H1 (cell line): ENCODE measurements around the gene AHNAK2. TPM values are rescaled to one million over a fixed set of nuclear protein-coding genes. Genes with fewer than 3 reads are reported as not detected.

Experiments
- CTCF ChIA-PET: fragments of 300-600 bp; sonication (Branson Sonifier 250); formaldehyde crosslinking; loops from one replicate; lab custom pipeline; 2021; ENCODE audit not compliant: partially characterized antibody; lab: Charles Lee
- POLR2A ChIA-PET: fragments of 300-600 bp; sonication (Branson Sonifier 250); formaldehyde crosslinking; loops from one replicate; lab custom pipeline; 2021; ENCODE audit warnings: inconsistent platforms; ENCODE audit not compliant: partially characterized antibody; lab: Charles Lee
- DNase-seq, 2 experiments: peaks; one replicate each; pipeline versions ENCODE4 v3.0.0 to v3.0.0-alpha.2; 2010 to 2022; ENCODE audit warnings: low spot score in 2 of 2, low read depth in 1 of 2, mixed read lengths in 1 of 2
- FAIRE-seq: peaks from 2 replicates; lab custom pipeline; 2011; peaks lifted over from hg19 to GRCh38; lab: Jason Lieb, UNC
- H2AFZ ChIP-seq: 2 replicates; pipeline ENCODE4 v1.8.1; 2012; ENCODE audit warnings: low read length, inconsistent platforms
- H2AK5ac ChIP-seq: 2 replicates; pipeline ENCODE4 v1.6.1; 2013; ENCODE audit warnings: low read depth, low read length
- H2BK120ac ChIP-seq: replicated peaks from 2 replicates; pipeline ENCODE3; 2013; ENCODE audit warnings: low read depth, low read length, inconsistent platforms
- H2BK12ac ChIP-seq: 2 replicates; pipeline ENCODE4 v1.6.1; 2013; ENCODE audit warnings: low read depth, low read length
- H2BK15ac ChIP-seq: 2 replicates; pipeline ENCODE4 v1.6.1; 2013; ENCODE audit warnings: low read length
- H2BK20ac ChIP-seq: 2 replicates; pipeline ENCODE4 v1.6.1; 2013; ENCODE audit warnings: low read length
- H2BK5ac ChIP-seq: 2 replicates; pipeline ENCODE4 v1.6.1; 2013; ENCODE audit warnings: low read depth, low read length
- H3K14ac ChIP-seq: 2 replicates; pipeline ENCODE4 v1.6.1; 2013; ENCODE audit warnings: inconsistent platforms; ENCODE audit not compliant: insufficient read length
- H3K18ac ChIP-seq: 2 replicates; pipeline ENCODE4 v1.6.1; 2013; ENCODE audit warnings: low read length; ENCODE audit errors: extremely low read depth
- H3K23ac ChIP-seq: 2 replicates; pipeline ENCODE4 v1.6.1; 2013; ENCODE audit warnings: inconsistent platforms; ENCODE audit not compliant: insufficient read length
- H3K23me2 ChIP-seq: 2 replicates; pipeline ENCODE4 v1.6.1; 2013; ENCODE audit warnings: low read depth, low read length
- H3K27ac ChIP-seq: 2 replicates; pipeline ENCODE4 v1.6.1; 2011; ENCODE audit warnings: low read depth, low read length, inconsistent platforms
- H3K27me3 ChIP-seq, 4 experiments: replicated peaks in 1 of 4; 1 replicate in 1 of 4; 2 replicates in 3 of 4; pipeline versions ENCODE4 v1.6.1 to v1.8.1; 2011 to 2013; ENCODE audit warnings: low read length in 3 of 4, mild to moderate bottlenecking in 3 of 4, inconsistent platforms in 2 of 4, mixed read lengths in 2 of 4, moderate library complexity in 1 of 4; ENCODE audit not compliant: control insufficient read depth in 3 of 4, insufficient read depth in 3 of 4; ENCODE audit errors: extremely low read depth in 1 of 4
- H3K36me3 ChIP-seq, 4 experiments: 2 replicates each; pipeline versions ENCODE4 v1.6.1 to v1.8.1; 2011 to 2013; ENCODE audit warnings: mild to moderate bottlenecking in 4 of 4, low read length in 3 of 4, moderate library complexity in 2 of 4, control low read depth in 1 of 4, inconsistent platforms in 1 of 4; ENCODE audit not compliant: insufficient read depth in 4 of 4, control insufficient read depth in 2 of 4
- H3K4ac ChIP-seq: replicated peaks from 2 replicates; pipeline ENCODE3; 2013; ENCODE audit warnings: low read length, low read depth, mixed read lengths, inconsistent platforms; ENCODE audit not compliant: insufficient read length
- H3K4me1 ChIP-seq, 4 experiments: replicated peaks in 1 of 4; 1 replicate in 1 of 4; 2 replicates in 3 of 4; pipeline versions ENCODE4 v1.6.1 to v1.8.1; 2011 to 2013; ENCODE audit warnings: low read length in 3 of 4, inconsistent platforms in 2 of 4, mixed read lengths in 1 of 4; ENCODE audit not compliant: insufficient read depth in 4 of 4, control insufficient read depth in 3 of 4
- H3K4me2 ChIP-seq, 2 experiments: 2 replicates each; pipeline versions ENCODE4 v1.6.1 to v1.8.1; 2011 to 2013; ENCODE audit warnings: low read depth in 2 of 2, low read length in 2 of 2, control low read depth in 1 of 2, inconsistent platforms in 1 of 2, mild to moderate bottlenecking in 1 of 2; ENCODE audit not compliant: insufficient read depth in 1 of 2
- H3K4me3 ChIP-seq, 4 experiments: fragments of 200-600, 300-600 bp in 1 of 4; sonication (generic), shearing (Covaris generic), sonication (Bioruptor Twin) in 1 of 4; 2 replicates each; pipeline versions ENCODE4 v1.5.1 to v1.8.1; 2011 to 2016; ENCODE audit warnings: low read length in 4 of 4, low read depth in 3 of 4, control low read depth in 2 of 4, inconsistent platforms in 2 of 4, mild to moderate bottlenecking in 2 of 4, mixed read lengths in 1 of 4, moderate library complexity in 1 of 4; ENCODE audit not compliant: insufficient read depth in 2 of 4; ENCODE audit errors: extremely low read depth in 1 of 4
- H3K56ac ChIP-seq: replicated peaks from 2 replicates; pipeline ENCODE3; 2013; ENCODE audit warnings: low read depth, mild to moderate bottlenecking, mixed read lengths, low read length, inconsistent platforms; ENCODE audit not compliant: insufficient read length
- H3K79me1 ChIP-seq: 2 replicates; pipeline ENCODE4 v1.6.1; 2013; ENCODE audit warnings: low read depth, low read length, control low read depth
- H3K79me2 ChIP-seq, 2 experiments: 2 replicates each; pipeline versions ENCODE4 v1.6.1 to v1.8.1; 2012 to 2013; ENCODE audit warnings: low read length in 2 of 2, mild to moderate bottlenecking in 2 of 2, inconsistent platforms in 1 of 2; ENCODE audit not compliant: insufficient read depth in 2 of 2, control insufficient read depth in 1 of 2
- H3K9ac ChIP-seq, 4 experiments: replicated peaks in 1 of 4; 1 replicate in 1 of 4; 2 replicates in 3 of 4; pipeline versions ENCODE4 v1.6.1 to v1.8.1; 2011 to 2013; ENCODE audit warnings: low read depth in 3 of 4, low read length in 3 of 4, control low read depth in 2 of 4, mild to moderate bottlenecking in 2 of 4, moderate library complexity in 2 of 4, inconsistent platforms in 1 of 4; ENCODE audit errors: extremely low read depth in 1 of 4
- H3K9me3 ChIP-seq, 2 experiments: 2 replicates each; pipeline versions ENCODE4 v1.6.1 to v1.8.1; 2012 to 2013; ENCODE audit warnings: mild to moderate bottlenecking in 2 of 2, moderate library complexity in 2 of 2, control low read depth in 1 of 2, inconsistent platforms in 1 of 2, low read depth in 1 of 2, low read length in 1 of 2, mixed read lengths in 1 of 2; ENCODE audit not compliant: insufficient read depth in 2 of 2
- H4K20me1 ChIP-seq, 2 experiments: replicated peaks in 1 of 2; 2 replicates each; pipeline versions ENCODE3 to v1.8.1; 2011 to 2013; ENCODE audit warnings: inconsistent platforms in 2 of 2, low read length in 2 of 2, mild to moderate bottlenecking in 1 of 2; ENCODE audit not compliant: insufficient read depth in 2 of 2, control insufficient read depth in 1 of 2
- H4K5ac ChIP-seq: 2 replicates; pipeline ENCODE4 v1.6.1; 2013; ENCODE audit warnings: low read length, low read depth, mixed read lengths, inconsistent platforms; ENCODE audit not compliant: insufficient read length
- H4K8ac ChIP-seq: 2 replicates; pipeline ENCODE4 v1.8.0; 2013; ENCODE audit warnings: mild to moderate bottlenecking, moderate library complexity, low read length, inconsistent platforms; ENCODE audit not compliant: insufficient read depth; ENCODE audit errors: extremely low read depth
- H4K91ac ChIP-seq: replicated peaks from 2 replicates; pipeline ENCODE3; 2013; ENCODE audit warnings: low read length, mixed read lengths, inconsistent platforms; ENCODE audit not compliant: insufficient read length
- ATF3 ChIP-seq: IDR thresholded peaks from 2 replicates; pipeline ENCODE4 v1.6.1; 2011; ENCODE audit warnings: low read depth, mild to moderate bottlenecking, low read length; ENCODE audit not compliant: insufficient read depth
- CBX5 ChIP-seq: fragments of 300-800, 300-1000 bp; sonication (generic); IDR thresholded peaks from 2 replicates; pipeline ENCODE4 v1.7.1; 2016; ENCODE audit warnings: antibody characterized with exemption, low read length, low read depth
- CHD1 ChIP-seq: IDR thresholded peaks from 2 replicates; pipeline ENCODE4 v1.6.1; 2012; ENCODE audit warnings: low read depth, low read length, improper control_type of control experiment
- GTF2F1 ChIP-seq: IDR thresholded peaks from 2 replicates; pipeline ENCODE4 v1.6.1; 2012; ENCODE audit warnings: low read depth, low read length, improper control_type of control experiment, borderline replicate concordance
- MAFK ChIP-seq: IDR thresholded peaks from 2 replicates; pipeline ENCODE4 v1.6.1; 2012; ENCODE audit warnings: low read depth, mild to moderate bottlenecking, improper control_type of control experiment, low read length
- NANOG ChIP-seq: IDR thresholded peaks from 2 replicates; pipeline ENCODE4 v1.6.1; 2011; ENCODE audit warnings: low read length, low read depth, mild to moderate bottlenecking, inconsistent platforms; ENCODE audit not compliant: insufficient read depth, poor library complexity, severe bottlenecking
- RAD21 ChIP-seq, 2 experiments: IDR thresholded peaks in 1 of 2; conservative IDR thresholded peaks in 1 of 2; 2 replicates each; pipeline ENCODE4 v1.6.1; 2011; ENCODE audit warnings: low read depth in 2 of 2, low read length in 2 of 2, improper control_type of control experiment in 1 of 2, inconsistent platforms in 1 of 2, mild to moderate bottlenecking in 1 of 2, moderate library complexity in 1 of 2
- RNF2 ChIP-seq: fragments of 200-900, 300-1000 bp; sonication (generic); IDR thresholded peaks from 2 replicates; pipeline ENCODE4 v1.7.1; 2016; ENCODE audit warnings: borderline replicate concordance, low read depth, mild to moderate bottlenecking, antibody characterized with exemption, low read length; ENCODE audit not compliant: poor library complexity, severe bottlenecking; ENCODE audit errors: missing control alignments
- RXRA ChIP-seq: IDR thresholded peaks from 2 replicates; pipeline ENCODE4 v1.6.1; 2011; ENCODE audit warnings: low read depth, mild to moderate bottlenecking, low read length, moderate library complexity; ENCODE audit not compliant: insufficient read depth
- SAP30 ChIP-seq: fragments of 300-600 bp; sonication (generic); IDR thresholded peaks from 2 replicates; pipeline ENCODE4 v1.7.1; 2012; ENCODE audit warnings: low read length, moderate library complexity, mild to moderate bottlenecking, inconsistent platforms; ENCODE audit not compliant: insufficient read depth, insufficient replicate concordance
- SUZ12 ChIP-seq: fragments of 200-600 bp; sonication (generic); IDR thresholded peaks from 2 replicates; pipeline ENCODE4 v1.6.1; 2012; ENCODE audit warnings: mild to moderate bottlenecking, inconsistent platforms, low read length, moderate library complexity, mixed read lengths
- WGBS, 2 experiments: shearing (Covaris generic) in 1 of 2; methylation state at CpG; one replicate each; pipeline versions ENCODE4 v1.1.6 to v1.1.7; 2013 to 2015; ENCODE audit warnings: low lambda C conversion rate in 2 of 2, mixed read lengths in 2 of 2, inconsistent platforms in 1 of 2, low coverage in 1 of 2, missing lambda C conversion rate in 1 of 2; ENCODE audit not compliant: insufficient replicate concordance in 2 of 2, insufficient coverage in 1 of 2, insufficient read length in 1 of 2; ENCODE audit errors: extremely low coverage in 1 of 2, missing lambda C conversion rate in 1 of 2; 5-methylcytosine and 5-hydroxymethylcytosine counted together
- polyA plus RNA-seq, 7 experiments: library from polyadenylated mRNA; depleted of rRNA in 3 of 7; stranded (reverse) in 5 of 7; unstranded in 2 of 7; fragments of >200 nt in 5 of 7; fragments of 200-250 nt in 2 of 7; gene quantifications; 1 replicate in 5 of 7; 2 replicates in 1 of 7; 4 replicates in 1 of 7; pipeline versions ENCODE4 v1.2.1 to v1.2.3, GENCODE V29; 2011 to 2013; ENCODE audit warnings: missing spikeins in 2 of 7, mixed read lengths in 2 of 7
- total RNA-seq: library from RNA; stranded (reverse); fragmentation: NEBNext Ultra II Directional; extraction: Animal tissue kit (Norgen Biotek cat#: 25700); gene quantifications from 2 replicates; pipeline ENCODE4 v1.2.1, GENCODE V29; 2021

Gene AHNAK2
- total and polyA plus RNA-seq, 2 of the 8 experiments (the other 6 are each of a cell fraction or from before 2014, with no cell fraction given), result 0.95 to 2.0 TPM

DNA sequence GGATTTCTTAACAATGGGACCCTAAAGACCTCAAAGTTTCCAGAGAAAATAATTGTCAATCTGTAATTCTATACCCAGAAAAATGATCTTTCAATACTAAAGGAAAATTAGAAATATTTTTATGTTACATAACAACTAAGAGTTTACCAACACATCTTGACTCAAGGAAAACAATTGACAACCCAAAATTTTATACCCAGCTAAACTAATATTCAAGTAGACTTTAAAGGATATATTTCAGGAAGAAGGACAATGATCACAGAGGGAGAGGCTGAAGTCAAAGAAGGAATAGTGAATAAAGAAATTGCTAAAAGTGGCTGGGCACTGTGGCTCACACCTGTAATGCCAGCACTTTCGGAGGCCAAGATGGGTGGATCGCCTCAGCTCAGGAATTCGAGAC is 66.1 kb downstream of the AHNAK2 start:
- ChIA-PET POLR2A (no interaction called here), CTCF (interaction anchor here (1.1 to 2.5 kb wide), 4 partner anchors 14 to 28 kb away, joined by 3 to 7 read pairs (median 4); no protein-coding TSS in a partner anchor)
- Histone ChIP-seq H4K91ac (no peak overlapping the region), H2BK20ac (no peak overlapping the region), H3K23me2 (no peaks in the 10 kb centered on the region), H3K4me3 (no peak overlapping the region), H2BK15ac (no peak overlapping the region), H3K4me2 (no peak overlapping the region), H2AK5ac (no peak overlapping the region), H3K4ac (no peak overlapping the region), H4K8ac (no peak overlapping the region), H4K5ac (no peak overlapping the region), H4K20me1 (no peaks in the 10 kb centered on the region), H3K9ac (no peak overlapping the region), H3K9me3 (peaks cover 3 to 5% of the 10 kb centered on the region in 2 experiments; a peak in 2 of 4 replicates), H2AFZ (no peak overlapping the region), H3K23ac (no peak overlapping the region), H2BK5ac (no peak overlapping the region), H3K27ac (no peak overlapping the region), H3K27me3 (no peaks in the 10 kb centered on the region; a peak in 2 of 7 replicates), H3K36me3 (no peaks in the 10 kb centered on the region), H2BK12ac (no peak overlapping the region), H3K4me1 (no peaks in the 10 kb centered on the region), H3K14ac (no peak overlapping the region), H3K18ac (no peak overlapping the region), H3K56ac (no peak overlapping the region), H2BK120ac (no peak overlapping the region), H3K79me2 (no peaks in the 10 kb centered on the region), H3K79me1 (no peaks in the 10 kb centered on the region)
- 98% methylated on average over 3 of the region's 3 CpGs; no CpG with 5 or more reads in 1 of the 2 experiments for WGBS, 2 experiments
- FAIRE-seq (no peak), DNase-seq (no peak)
- TF ChIP-seq MAFK (no peak), RNF2 (no peak), CBX5 (no peak), NANOG (no peak), RAD21 (IDR thresholded peaks at IDR 0.05 in 1 of 2, conservative IDR thresholded peaks at IDR 0.05 in 1 of 2; ENCODE audit: low read depth in 2 of 2, low read length in 2 of 2) (no peak), RXRA (no peak), ATF3 (no peak), SAP30 (no peak), CHD1 (no peak), GTF2F1 (no peak), SUZ12 (no peak)
